ENCODE measurements around the gene RIC3.

The RIC3 gene

DNA sequence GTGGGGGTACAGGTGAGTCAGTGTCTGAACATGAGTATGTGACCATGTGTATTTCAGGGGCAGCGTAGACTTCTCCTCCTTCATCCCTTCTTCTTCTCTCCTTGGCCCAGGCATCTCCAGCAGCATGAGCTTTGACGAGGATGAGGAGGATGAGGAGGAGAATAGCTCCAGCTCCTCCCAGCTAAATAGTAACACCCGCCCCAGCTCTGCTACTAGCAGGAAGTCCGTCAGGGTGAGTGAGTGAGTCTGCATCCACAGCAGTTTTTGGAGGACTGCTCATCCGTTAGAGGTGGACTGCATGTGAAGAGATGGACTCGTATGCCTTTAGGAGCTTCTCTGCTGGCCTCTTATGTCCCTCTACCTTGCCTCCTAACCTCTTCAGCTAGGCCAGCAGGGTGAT lies 72.2 kb downstream of the RIC3 start:
- H3K4me1 ChIP-seq (ENCODE audit: insufficient read depth, low read length, severe bottlenecking): no peaks in the 10 kb centered on the region
- no peaks in the 10 kb centered on the region for H3K27me3 ChIP-seq (ENCODE audit: insufficient read depth, low read length)
- TF ChIP-seq, protein P1, sequence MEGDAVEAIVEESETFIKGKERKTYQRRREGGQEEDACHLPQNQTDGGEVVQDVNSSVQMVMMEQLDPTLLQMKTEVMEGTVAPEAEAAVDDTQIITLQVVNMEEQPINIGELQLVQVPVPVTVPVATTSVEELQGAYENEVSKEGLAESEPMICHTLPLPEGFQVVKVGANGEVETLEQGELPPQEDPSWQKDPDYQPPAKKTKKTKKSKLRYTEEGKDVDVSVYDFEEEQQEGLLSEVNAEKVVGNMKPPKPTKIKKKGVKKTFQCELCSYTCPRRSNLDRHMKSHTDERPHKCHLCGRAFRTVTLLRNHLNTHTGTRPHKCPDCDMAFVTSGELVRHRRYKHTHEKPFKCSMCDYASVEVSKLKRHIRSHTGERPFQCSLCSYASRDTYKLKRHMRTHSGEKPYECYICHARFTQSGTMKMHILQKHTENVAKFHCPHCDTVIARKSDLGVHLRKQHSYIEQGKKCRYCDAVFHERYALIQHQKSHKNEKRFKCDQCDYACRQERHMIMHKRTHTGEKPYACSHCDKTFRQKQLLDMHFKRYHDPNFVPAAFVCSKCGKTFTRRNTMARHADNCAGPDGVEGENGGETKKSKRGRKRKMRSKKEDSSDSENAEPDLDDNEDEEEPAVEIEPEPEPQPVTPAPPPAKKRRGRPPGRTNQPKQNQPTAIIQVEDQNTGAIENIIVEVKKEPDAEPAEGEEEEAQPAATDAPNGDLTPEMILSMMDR (IDR thresholded peaks at IDR 0.05; ENCODE audit: low read length): no peak
- no peak for TF ChIP-seq EZH2 (IDR thresholded peaks at IDR 0.05; ENCODE audit: borderline replicate concordance, low read length)
- no peak overlapping the region for H3K4me2 ChIP-seq (ENCODE audit: low read length)
- H3K27ac ChIP-seq (ENCODE audit: low read depth, low read length, poor library complexity, severe bottlenecking): no peak overlapping the region
- H4K20me1 ChIP-seq (ENCODE audit: insufficient read depth, low read length): no peaks in the 10 kb centered on the region
- no peaks in the 10 kb centered on the region for H3K79me2 ChIP-seq (ENCODE audit: insufficient read depth, low read length)
- H3F3A ChIP-seq (ENCODE audit: insufficient read depth, low read length): no peaks in the 10 kb centered on the region
- no peak overlapping the region for H3K9ac ChIP-seq (ENCODE audit: low read length)
- H3K36me3 ChIP-seq (ENCODE audit: insufficient read depth, low read length): no peaks in the 10 kb centered on the region
- H2AFZ ChIP-seq (ENCODE audit: low read length): no peak overlapping the region
- no peaks in the 10 kb centered on the region for H3K9me2 ChIP-seq (ENCODE audit: low read depth, low read length)
- no peaks in the 10 kb centered on the region for H3K9me3 ChIP-seq (ENCODE audit: low read length)
- H3K4me3 ChIP-seq (ENCODE audit: low read depth, low read length, poor library complexity, severe bottlenecking): no peak overlapping the region

DNA sequence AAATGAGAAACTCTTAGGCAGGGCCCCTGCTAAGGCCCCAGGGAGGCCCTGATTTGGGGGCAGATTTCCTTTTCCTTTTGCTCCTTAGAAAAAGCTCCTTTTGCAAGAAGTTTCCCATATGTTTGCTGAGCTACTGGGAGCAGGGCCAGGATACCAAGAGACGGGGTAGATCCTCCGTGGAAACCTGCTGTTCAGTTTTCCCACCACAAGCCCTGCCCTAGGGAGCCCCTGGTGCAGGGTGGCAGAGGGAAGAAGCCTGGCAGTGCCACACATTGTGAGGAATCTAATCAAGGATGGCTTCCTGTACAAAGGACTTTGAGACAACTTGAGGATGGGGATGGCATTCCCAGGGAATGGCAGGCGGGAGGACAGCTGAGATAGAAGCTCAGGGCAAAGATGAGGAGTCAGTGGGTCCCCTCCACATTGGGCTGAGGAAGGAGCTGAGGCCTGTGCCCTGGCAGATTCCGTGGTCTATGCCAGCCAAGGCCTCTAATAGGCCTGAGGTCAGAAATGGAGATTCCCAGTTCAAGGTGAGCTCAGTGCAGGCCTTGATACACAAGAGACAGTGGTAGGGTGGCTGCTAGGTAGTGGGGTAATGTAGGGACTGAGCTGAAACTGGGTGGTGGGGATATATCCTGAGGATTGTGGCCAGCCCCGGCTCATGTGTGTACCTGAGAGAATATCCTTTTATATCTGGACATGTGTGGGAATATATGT lies 72.9 kb downstream of the RIC3 start:
- no peaks in the 10 kb centered on the region for H3F3A ChIP-seq (ENCODE audit: insufficient read depth, low read length)
- H2AFZ ChIP-seq (ENCODE audit: low read length): no peak overlapping the region
- no peaks in the 10 kb centered on the region for H3K9me3 ChIP-seq (ENCODE audit: low read length)
- H3K9ac ChIP-seq (ENCODE audit: low read length): no peak overlapping the region
- no peak for TF ChIP-seq EZH2 (IDR thresholded peaks at IDR 0.05; ENCODE audit: borderline replicate concordance, low read length)
- TF ChIP-seq, protein P1 (IDR thresholded peaks at IDR 0.05; ENCODE audit: low read length): no peak
- H3K4me1 ChIP-seq (ENCODE audit: insufficient read depth, low read length, severe bottlenecking): no peaks in the 10 kb centered on the region
- H3K27ac ChIP-seq (ENCODE audit: low read depth, low read length, poor library complexity, severe bottlenecking): no peak overlapping the region
- H3K4me3 ChIP-seq (ENCODE audit: low read depth, low read length, poor library complexity, severe bottlenecking): no peak overlapping the region
- no peaks in the 10 kb centered on the region for H3K27me3 ChIP-seq (ENCODE audit: insufficient read depth, low read length)
- no peaks in the 10 kb centered on the region for H4K20me1 ChIP-seq (ENCODE audit: insufficient read depth, low read length)
- no peak overlapping the region for H3K4me2 ChIP-seq (ENCODE audit: low read length)
- H3K36me3 ChIP-seq (ENCODE audit: insufficient read depth, low read length): no peaks in the 10 kb centered on the region
- no peaks in the 10 kb centered on the region for H3K9me2 ChIP-seq (ENCODE audit: low read depth, low read length)
- no peaks in the 10 kb centered on the region for H3K79me2 ChIP-seq (ENCODE audit: insufficient read depth, low read length)

DNA sequence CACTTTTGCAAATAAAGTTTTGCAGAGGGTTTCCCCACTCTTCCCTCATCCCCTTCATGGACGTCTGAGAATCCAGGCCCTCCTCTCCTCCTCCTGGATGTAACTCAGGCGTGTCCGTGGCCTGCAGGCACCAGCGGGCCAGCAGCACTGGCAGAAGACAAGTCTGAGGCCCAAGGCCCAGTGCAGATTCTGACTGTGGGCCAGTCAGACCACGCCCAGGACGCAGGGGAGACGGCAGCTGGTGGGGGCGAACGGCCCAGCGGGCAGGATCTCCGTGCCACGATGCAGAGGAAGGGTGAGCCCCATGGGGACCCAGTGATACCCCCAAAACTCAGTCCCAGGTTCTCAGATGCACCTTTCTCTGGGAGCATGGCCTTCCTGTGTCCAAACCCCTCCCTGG lies 73.5 kb downstream of the RIC3 start:
- Histone ChIP-seq H3K4me3 (ENCODE audit: low read depth, low read length, poor library complexity, severe bottlenecking) (no peak overlapping the region), H4K20me1 (ENCODE audit: insufficient read depth, low read length) (no peaks in the 10 kb centered on the region), H3K4me2 (ENCODE audit: low read length) (no peak overlapping the region), H3K27me3 (ENCODE audit: insufficient read depth, low read length) (no peaks in the 10 kb centered on the region), H3K36me3 (ENCODE audit: insufficient read depth, low read length) (no peaks in the 10 kb centered on the region), H3K9me3 (ENCODE audit: low read length) (no peaks in the 10 kb centered on the region), H3K4me1 (ENCODE audit: insufficient read depth, low read length, severe bottlenecking) (no peaks in the 10 kb centered on the region), H3K9ac (ENCODE audit: low read length) (no peak overlapping the region), H3K27ac (ENCODE audit: low read depth, low read length, poor library complexity, severe bottlenecking) (no peak overlapping the region), H3K9me2 (ENCODE audit: low read depth, low read length) (no peaks in the 10 kb centered on the region), H2AFZ (ENCODE audit: low read length) (no peak overlapping the region), H3K79me2 (ENCODE audit: insufficient read depth, low read length) (no peaks in the 10 kb centered on the region), H3F3A (ENCODE audit: insufficient read depth, low read length) (no peaks in the 10 kb centered on the region)
- no peak for TF ChIP-seq EZH2 (IDR thresholded peaks at IDR 0.05; ENCODE audit: borderline replicate concordance, low read length)
- TF ChIP-seq, protein P1 (IDR thresholded peaks at IDR 0.05; ENCODE audit: low read length): no peak

Data from OCI-LY1 (cell line).